Caco-2 (cell line): ENCODE results near the gene PLXNA1. TPM values are rescaled to one million over a fixed set of nuclear protein-coding genes. Genes with fewer than 3 reads are reported as not detected.

Source experiments
- BruUV-seq: library from RNA; stranded (reverse); fragments of 400-500 nt; replicated peaks from 2 replicates; lab custom pipeline; 2021; lab: Mats Ljungman, UMichigan
- CTCF ChIA-PET: fragments of 300-600 bp; sonication (Branson Sonifier 250); formaldehyde crosslinking; loops from one replicate; lab custom pipeline; 2022; ENCODE audit warnings: antibody characterized with exemption; lab: Charles Lee
- POLR2A ChIA-PET: fragments of 300-600 bp; sonication (Branson Sonifier 250); formaldehyde crosslinking; loops from one replicate; lab custom pipeline; 2022; ENCODE audit warnings: antibody characterized with exemption; lab: Charles Lee
- DNase-seq, 2 experiments: peaks; one replicate each; pipeline versions ENCODE4 v3.0.0 to v3.0.0-alpha.2; 2020 to 2022
- H3K27me3 ChIP-seq: replicated peaks from 2 replicates; pipeline ENCODE4 v1.6.0; 2011; ENCODE audit warnings: low read length; ENCODE audit not compliant: control insufficient read depth, insufficient read depth
- H3K36me3 ChIP-seq: 2 replicates; pipeline ENCODE4 v1.5.1; 2011; ENCODE audit warnings: low read length; ENCODE audit not compliant: control insufficient read depth, insufficient read depth
- H3K4me1 ChIP-seq: fragments of 250-450 bp; sonication (Bioruptor Pico); 2 replicates; pipeline ENCODE4 v1.5.1; 2020; ENCODE audit warnings: mild to moderate bottlenecking
- H3K4me3 ChIP-seq: 2 replicates; pipeline ENCODE4 v1.5.1; 2011; ENCODE audit warnings: low read depth, mild to moderate bottlenecking, control low read depth, low read length
- H3K9me3 ChIP-seq: fragments of 250-450 bp; sonication (Bioruptor Pico); 2 replicates; pipeline ENCODE4 v1.5.1; 2020; ENCODE audit warnings: mild to moderate bottlenecking, moderate library complexity
- H3K27ac Mint-ChIP-seq: one replicate; pipeline ENCODE4 v1.8.0; 2022; ENCODE audit warnings: mixed read lengths; ENCODE audit not compliant: unreplicated experiment
- H3K27me3 Mint-ChIP-seq: one replicate; pipeline ENCODE4 v1.8.0; 2022; ENCODE audit warnings: mixed read lengths; ENCODE audit not compliant: insufficient read depth, unreplicated experiment
- H3K36me3 Mint-ChIP-seq: one replicate; pipeline ENCODE4 v1.8.0; 2022; ENCODE audit warnings: mild to moderate bottlenecking, mixed read lengths; ENCODE audit not compliant: insufficient read depth, unreplicated experiment
- H3K4me1 Mint-ChIP-seq: one replicate; pipeline ENCODE4 v1.8.0; 2022; ENCODE audit warnings: low read depth, mixed read lengths; ENCODE audit not compliant: unreplicated experiment
- H3K4me3 Mint-ChIP-seq: one replicate; pipeline ENCODE4 v1.8.0; 2022; ENCODE audit warnings: mild to moderate bottlenecking, moderate library complexity, mixed read lengths; ENCODE audit not compliant: unreplicated experiment
- H3K9me3 Mint-ChIP-seq: one replicate; pipeline ENCODE4 v1.8.0; 2022; ENCODE audit warnings: mixed read lengths; ENCODE audit not compliant: unreplicated experiment
- CTCF ChIP-seq, 2 experiments: fragments of 200-600 bp in 1 of 2; IDR thresholded peaks; 1 replicate in 1 of 2; 2 replicates in 1 of 2; pipeline versions ENCODE4 v1.5.1 to v1.8.0; 2011 to 2022; ENCODE audit warnings: antibody characterized with exemption in 1 of 2, control low read depth in 1 of 2, inconsistent platforms in 1 of 2, low read depth in 1 of 2, low read length in 1 of 2, mild to moderate bottlenecking in 1 of 2, moderate library complexity in 1 of 2; ENCODE audit not compliant: insufficient read depth in 1 of 2, severe bottlenecking in 1 of 2, unreplicated experiment in 1 of 2
- intact Hi-C: fragments of 100-400 bp; cut with micrococcal nuclease; formaldehyde crosslinking; loops from one replicate; pipeline ENCODE4 v1.10.0; 2022; ENCODE audit not compliant: unreplicated experiment
- total RNA-seq: library from RNA; stranded (reverse); gene quantifications from 2 replicates; pipeline ENCODE4 v1.2.3, GENCODE V29; 2022

PLXNA1 gene
- total RNA-seq, 1 experiment from 2014 or later = 95.1 TPM

GRCh38 chr3:126959921-126960603 is 22.9 kb upstream of the PLXNA1 start:
- Mint-ChIP-seq H3K27me3 (no peaks in the 10 kb centered on the region), H3K27ac (peak overlapping the region; percentile 6), H3K4me3 (peak overlapping the region; percentile 5), H3K4me1 (peaks cover 14% of the 10 kb centered on the region), H3K36me3 (peaks cover 14% of the 10 kb centered on the region), H3K9me3 (no peaks in the 10 kb centered on the region)
- no peak for DNase-seq
- no peaks in the 10 kb centered on the region for H3K9me3 ChIP-seq
- intact Hi-C loops = no loop called here
- TF ChIP-seq CTCF (IDR thresholded peaks at IDR 0.05; ENCODE audit: insufficient read depth in 1 of 2, low read depth in 1 of 2, low read length in 1 of 2, severe bottlenecking in 1 of 2, unreplicated experiment in 1 of 2) = no peak
- no peaks in the 10 kb centered on the region for H3K27me3 ChIP-seq
- no peaks in the 10 kb centered on the region; the same call in 1 of the 2 replicates for H3K36me3 ChIP-seq
- H3K4me3 ChIP-seq = no peak overlapping the region
- POLR2A ChIA-PET = no interaction called here
- BruUV-seq = no TSS peak
- CTCF ChIA-PET = interaction anchor here (1.3 to 1.7 kb wide), 3 partner anchors 109 to 213 kb away, joined by 3 to 5 read pairs (median 4); no protein-coding TSS in a partner anchor
- H3K4me1 ChIP-seq = peaks cover 6% of the 10 kb centered on the region; the same call in 1 of the 2 replicates

GRCh38 chr3:126960604-126960995 is 22.3 kb upstream of the PLXNA1 start:
- DNase-seq = no peak
- Histone ChIP-seq H3K36me3 (no peaks in the 10 kb centered on the region; the same call in 1 of the 2 replicates), H3K4me1 (peaks cover 6% of the 10 kb centered on the region; the same call in 1 of the 2 replicates), H3K9me3 (no peaks in the 10 kb centered on the region), H3K27me3 (no peaks in the 10 kb centered on the region), H3K4me3 (no peak overlapping the region)
- POLR2A ChIA-PET = no interaction called here
- Mint-ChIP-seq H3K9me3 (no peaks in the 10 kb centered on the region), H3K27me3 (no peaks in the 10 kb centered on the region), H3K36me3 (peaks cover 17% of the 10 kb centered on the region), H3K4me3 (peak overlapping the region; percentile 5), H3K4me1 (peaks cover 14% of the 10 kb centered on the region), H3K27ac (peak overlapping the region; percentile 6)
- intact Hi-C loops = no loop called here
- no peak for TF ChIP-seq CTCF (IDR thresholded peaks at IDR 0.05; ENCODE audit: insufficient read depth in 1 of 2, low read depth in 1 of 2, low read length in 1 of 2, severe bottlenecking in 1 of 2, unreplicated experiment in 1 of 2)
- no TSS peak for BruUV-seq
- CTCF ChIA-PET = interaction anchor here (1.3 to 1.7 kb wide), 3 partner anchors 110 to 214 kb away, joined by 3 to 5 read pairs (median 4); no protein-coding TSS in a partner anchor

- ChIA-PET POLR2A (no interaction called here), CTCF (interaction anchor here (1.6 to 1.7 kb wide), 2 partner anchors 111 to 214 kb away, joined by 3 to 5 read pairs; no protein-coding TSS in a partner anchor)
These were observed 21.6 kb upstream of the PLXNA1 start for GRCh38 chr3:126961191-126961790.

More at GRCh38 chr3:126961191-126961790, 21.6 kb upstream of the PLXNA1 start:
- Mint-ChIP-seq H3K4me1 (peaks cover 14% of the 10 kb centered on the region), H3K9me3 (no peaks in the 10 kb centered on the region), H3K27me3 (no peaks in the 10 kb centered on the region), H3K4me3 (no peak overlapping the region), H3K36me3 (peaks cover 17% of the 10 kb centered on the region), H3K27ac (no peak overlapping the region)
- intact Hi-C loops = no loop called here
- no TSS peak for BruUV-seq
- Histone ChIP-seq H3K9me3 (no peaks in the 10 kb centered on the region), H3K36me3 (no peaks in the 10 kb centered on the region; the same call in 1 of the 2 replicates), H3K4me3 (no peak overlapping the region), H3K4me1 (peaks cover 6% of the 10 kb centered on the region; the same call in 1 of the 2 replicates), H3K27me3 (no peaks in the 10 kb centered on the region)
- TF ChIP-seq CTCF (IDR thresholded peaks at IDR 0.05; ENCODE audit: insufficient read depth in 1 of 2, low read depth in 1 of 2, low read length in 1 of 2, severe bottlenecking in 1 of 2, unreplicated experiment in 1 of 2) = no peak
- no peak for DNase-seq
